K562 (cell line): ENCODE data around the gene OCEL1. TPM values are rescaled to one million over a fixed set of nuclear protein-coding genes. Genes with fewer than 3 reads are reported as not detected.

Experiments used
- ATAC-seq: fragments of 200-7000 bp; cut with Tn5 transposase; 3 replicates; pipeline ENCODE4 v1.9.1; 2020; ENCODE audit warnings: moderate library complexity
- BruUV-seq: library from RNA; stranded (reverse); fragments of 400-500 nt; replicated peaks from 2 replicates; lab custom pipeline; 2021; lab: Mats Ljungman, UMichigan
- CTCF ChIA-PET: fragments of 300-600 bp; formaldehyde crosslinking; extraction: SDS; loops from one replicate; lab custom pipeline; 2021; ENCODE audit warnings: low intra/inter-chr PET ratio; lab: Yijun Ruan, JAX
- POLR2A ChIA-PET: fragments of 300-600, 350-650 bp; sonication (Branson Sonifier 250); formaldehyde crosslinking; extraction: SDS; loops from one replicate; lab custom pipeline; 2021; ENCODE audit warnings: antibody characterized with exemption, inconsistent platforms; lab: Yijun Ruan, JAX
- DNase-seq, 4 experiments: peaks; one replicate each; pipeline versions ENCODE4 v3.0.0 to v3.0.0-alpha.2; 2011 to 2018; ENCODE audit warnings: low spot score in 3 of 4, mixed read lengths in 3 of 4; ENCODE audit errors: extremely low read depth in 1 of 4
- FAIRE-seq: peaks from 2 replicates; lab custom pipeline; 2011; peaks lifted over from hg19 to GRCh38; lab: Jason Lieb, UNC
- H2AFZ ChIP-seq: 2 replicates; pipeline ENCODE4 v1.6.0; 2011; ENCODE audit warnings: low read depth, low read length, control low read depth, inconsistent platforms
- H3K27ac ChIP-seq: fragments of 200-600 bp; 3 replicates; pipeline ENCODE4 v1.8.0; 2011; ENCODE audit warnings: low read depth, mild to moderate bottlenecking, control low read depth, inconsistent platforms, low read length, moderate library complexity, mixed read lengths; ENCODE audit errors: extremely low read depth
- H3K27me3 ChIP-seq, 2 experiments: fragments of 300-600 bp in 1 of 2; 2 replicates in 1 of 2; 3 replicates in 1 of 2; pipeline versions ENCODE4 v1.6.0 to v1.8.0; 2011; ENCODE audit warnings: inconsistent platforms in 2 of 2, low read length in 2 of 2, mild to moderate bottlenecking in 1 of 2, mixed read lengths in 1 of 2, moderate library complexity in 1 of 2; ENCODE audit not compliant: control insufficient read depth in 2 of 2, insufficient read depth in 2 of 2
- H3K36me3 ChIP-seq: fragments of 300-600 bp; 3 replicates; pipeline ENCODE4 v1.8.0; 2011; ENCODE audit warnings: mild to moderate bottlenecking, low read length, inconsistent platforms; ENCODE audit not compliant: control insufficient read depth, insufficient read depth
- H3K4me1 ChIP-seq, 2 experiments: fragments of 200-600 bp in 1 of 2; replicated peaks in 1 of 2; 2 replicates in 1 of 2; 3 replicates in 1 of 2; pipeline versions ENCODE4 v1.5.1 to v1.8.0; 2011; ENCODE audit warnings: inconsistent platforms in 2 of 2, low read length in 2 of 2, mild to moderate bottlenecking in 1 of 2, mixed read lengths in 1 of 2, moderate library complexity in 1 of 2; ENCODE audit not compliant: control insufficient read depth in 2 of 2, insufficient read depth in 2 of 2
- H3K4me2 ChIP-seq: 2 replicates; pipeline ENCODE4 v1.6.1; 2011; ENCODE audit warnings: low read length, control low read depth, inconsistent platforms, mixed read lengths; ENCODE audit not compliant: insufficient read depth
- H3K4me3 ChIP-seq: fragments of 200-600 bp; sonication (generic), shearing (Covaris generic); 2 replicates; pipeline ENCODE4 v1.5.1; 2016; ENCODE audit warnings: control low read depth, inconsistent platforms
- H3K79me2 ChIP-seq: fragments of 200-600 bp; 3 replicates; pipeline ENCODE4 v1.8.0; 2011; ENCODE audit warnings: low read length, inconsistent platforms; ENCODE audit not compliant: control insufficient read depth, insufficient read depth
- H3K9ac ChIP-seq, 2 experiments: 2 replicates each; pipeline versions ENCODE4 v1.6.0 to v1.6.1; 2011; ENCODE audit warnings: low read depth in 2 of 2, low read length in 2 of 2, control low read depth in 1 of 2, inconsistent platforms in 1 of 2, mild to moderate bottlenecking in 1 of 2, mixed read lengths in 1 of 2; ENCODE audit not compliant: insufficient read depth in 1 of 2
- H3K9me1 ChIP-seq: one replicate; pipeline ENCODE4 v1.6.0; 2011; ENCODE audit warnings: inconsistent platforms, mild to moderate bottlenecking, low read length, moderate library complexity; ENCODE audit not compliant: control insufficient read depth, insufficient read depth
- H3K9me3 ChIP-seq: replicated peaks from 2 replicates; pipeline ENCODE4 v1.5.1; 2011; ENCODE audit warnings: low read depth, low read length, inconsistent platforms; ENCODE audit not compliant: control insufficient read depth, insufficient read depth
- H4K20me1 ChIP-seq: replicated peaks from 2 replicates; pipeline ENCODE4 v1.6.1; 2011; ENCODE audit warnings: low read length, inconsistent platforms, mixed read lengths; ENCODE audit not compliant: control insufficient read depth, insufficient read depth
- CBX3 ChIP-seq, 2 experiments: IDR thresholded peaks; 1 replicate in 1 of 2; 2 replicates in 1 of 2; pipeline ENCODE4 v1.6.1; 2012; ENCODE audit warnings: inconsistent platforms in 2 of 2, low read length in 2 of 2, borderline replicate concordance in 1 of 2, control low read depth in 1 of 2
- CHD4 ChIP-seq: fragments of 200-600 bp; sonication (generic); IDR thresholded peaks from 3 replicates; pipeline ENCODE4 v1.6.1; 2012; ENCODE audit warnings: low read depth, mild to moderate bottlenecking, mixed read lengths, low read length, inconsistent platforms; ENCODE audit not compliant: insufficient read depth, insufficient replicate concordance, poor library complexity, severe bottlenecking
- KDM1A ChIP-seq, 2 experiments: fragments of 450-650 bp; IDR thresholded peaks; 2 replicates each; pipeline ENCODE4 v1.6.1; 2016; ENCODE audit warnings: mild to moderate bottlenecking in 2 of 2
- NFXL1 ChIP-seq: fragments of 450-650 bp; formaldehyde crosslinking; IDR thresholded peaks from 2 replicates; pipeline ENCODE4 v1.4.0; 2021; ENCODE audit warnings: mild to moderate bottlenecking
- PHB2 ChIP-seq: fragments of 450-650 bp; IDR thresholded peaks from 2 replicates; pipeline ENCODE4 v1.6.1; 2017; ENCODE audit warnings: low read depth
- PTBP1 ChIP-seq: fragments of 200-400 bp; formaldehyde crosslinking; IDR thresholded peaks from 2 replicates; pipeline ENCODE4 v1.6.1; 2017; ENCODE audit warnings: low read depth, low read length
- SMAD3 ChIP-seq: fragments of 450-650 bp; formaldehyde crosslinking; conservative IDR thresholded peaks from 2 replicates; pipeline ENCODE4 v1.4.0; 2020; ENCODE audit warnings: mild to moderate bottlenecking
- SMARCB1 ChIP-seq: IDR thresholded peaks from 2 replicates; pipeline ENCODE4 v1.6.1; 2011; ENCODE audit warnings: improper control_type of control experiment, low read depth; ENCODE audit not compliant: insufficient read length
- SRSF9 ChIP-seq: fragments of 200-400 bp; formaldehyde crosslinking; IDR thresholded peaks from 2 replicates; pipeline ENCODE4 v1.6.1; 2017; ENCODE audit warnings: low read depth, low read length, borderline replicate concordance
- STAG1 ChIP-seq: sonication (generic); formaldehyde crosslinking; IDR thresholded peaks from 2 replicates; pipeline ENCODE4 v1.5.0; 2020; ENCODE audit warnings: missing genetic modification reagents, borderline replicate concordance
- TAF1 ChIP-seq: IDR thresholded peaks from 2 replicates; pipeline ENCODE4 v1.6.1; 2011; ENCODE audit warnings: mild to moderate bottlenecking, low read length, moderate library complexity; ENCODE audit not compliant: insufficient read depth, control insufficient read depth, severe bottlenecking; ENCODE audit errors: extremely low read depth
- TAF7 ChIP-seq: fragments of 450-650 bp; IDR thresholded peaks from 2 replicates; pipeline ENCODE4 v1.6.1; 2016; ENCODE audit warnings: missing genetic modification characterization, missing compliant biosample characterization
- TAL1 ChIP-seq: fragments of 450-650 bp; IDR thresholded peaks from 2 replicates; pipeline ENCODE4 v1.6.1; 2016; ENCODE audit warnings: mild to moderate bottlenecking
- ZBED1 ChIP-seq: IDR thresholded peaks from 2 replicates; pipeline ENCODE4 v1.6.1; 2014
- ZNF124 ChIP-seq: sonication (generic); formaldehyde crosslinking; IDR thresholded peaks from 2 replicates; pipeline ENCODE4 v1.8.1; 2022; ENCODE audit warnings: missing genetic modification reagents
- ZNF445 ChIP-seq: fragments of 250-450 bp; sonication (Bioruptor Pico); IDR thresholded peaks from 2 replicates; pipeline ENCODE4 v1.4.0; 2020; ENCODE audit warnings: low read depth, mild to moderate bottlenecking, moderate library complexity
- ZNF778 ChIP-seq: fragments of 450-650 bp; formaldehyde crosslinking; IDR thresholded peaks from 2 replicates; pipeline ENCODE4 v1.4.0; 2020; ENCODE audit warnings: mild to moderate bottlenecking, moderate library complexity
- ZNF785 ChIP-seq: fragments of 250-450 bp; sonication (Bioruptor Pico); IDR thresholded peaks from 2 replicates; pipeline ENCODE4 v1.4.0; 2020; ENCODE audit warnings: mild to moderate bottlenecking
- ZNF79 ChIP-seq: fragments of 250-450 bp; sonication (Bioruptor Pico); IDR thresholded peaks from 2 replicates; pipeline ENCODE4 v1.4.0; 2020; ENCODE audit warnings: low read depth, mild to moderate bottlenecking, moderate library complexity
- WGBS: fragments of 100-300 bp; shearing (Covaris generic); methylation state at CpG from one replicate; pipeline ENCODE4 v1.1.6; 2016; ENCODE audit warnings: low coverage, mixed read lengths; ENCODE audit not compliant: insufficient coverage; ENCODE audit errors: missing lambda C conversion rate; 5-methylcytosine and 5-hydroxymethylcytosine counted together
- in situ Hi-C: fragments of 300-500 bp; cut with MboI; formaldehyde crosslinking; loops from 4 replicates; pipeline ENCODE4 v1.15.0; 2018; ENCODE audit warnings: inconsistent platforms, mixed read lengths
- intact Hi-C: fragments of 100-400 bp; cut with micrococcal nuclease; formaldehyde crosslinking; loops from 2 replicates; pipeline ENCODE4 v1.14.2; 2022
- polyA plus RNA-seq, 8 experiments: library from polyadenylated mRNA; depleted of rRNA in 4 of 8; stranded (reverse) in 5 of 8; unstranded in 3 of 8; fragments of >200 nt; fragmentation: Nextera tagmentation in 2 of 8; fragmentation: Illumina TruSeq in 1 of 8; extraction: Ambion mirVana in 2 of 8; extraction: Trizol in 1 of 8; gene quantifications; 2 replicates each; pipeline versions ENCODE4 v1.2.1 to v1.2.3, GENCODE V29; 2011 to 2014; ENCODE audit warnings: inconsistent platforms in 1 of 8, missing spikeins in 1 of 8
- total RNA-seq, 7 experiments: library from RNA; depleted of rRNA in 6 of 7; stranded (reverse); fragments of >200 nt in 6 of 7; fragmentation: Illumina TruSeq in 2 of 7; extraction: Trizol in 2 of 7; gene quantifications; 2 replicates each; pipeline versions ENCODE4 v1.2.1 to v1.2.3, GENCODE V29; 2011 to 2021; ENCODE audit warnings: low replicate concordance in 1 of 7
- TF ChIP-seq, protein P1 (sequence below): fragments of 450-650 bp; formaldehyde crosslinking; IDR thresholded peaks from 2 replicates; pipeline ENCODE4 v1.4.0; 2022; ENCODE audit warnings: mild to moderate bottlenecking, moderate library complexity
- TF ChIP-seq, protein P2 (sequence below): fragments of 450-650 bp; IDR thresholded peaks from 2 replicates; pipeline ENCODE4 v1.7.0; 2016; ENCODE audit warnings: borderline replicate concordance

OCEL1 gene
- total and polyA plus RNA-seq, 9 of the 15 experiments (the other 6 are each of a cell fraction or from before 2014, with no cell fraction given) = 8.0 to 38.0 (median 12.4) TPM

DNA sequence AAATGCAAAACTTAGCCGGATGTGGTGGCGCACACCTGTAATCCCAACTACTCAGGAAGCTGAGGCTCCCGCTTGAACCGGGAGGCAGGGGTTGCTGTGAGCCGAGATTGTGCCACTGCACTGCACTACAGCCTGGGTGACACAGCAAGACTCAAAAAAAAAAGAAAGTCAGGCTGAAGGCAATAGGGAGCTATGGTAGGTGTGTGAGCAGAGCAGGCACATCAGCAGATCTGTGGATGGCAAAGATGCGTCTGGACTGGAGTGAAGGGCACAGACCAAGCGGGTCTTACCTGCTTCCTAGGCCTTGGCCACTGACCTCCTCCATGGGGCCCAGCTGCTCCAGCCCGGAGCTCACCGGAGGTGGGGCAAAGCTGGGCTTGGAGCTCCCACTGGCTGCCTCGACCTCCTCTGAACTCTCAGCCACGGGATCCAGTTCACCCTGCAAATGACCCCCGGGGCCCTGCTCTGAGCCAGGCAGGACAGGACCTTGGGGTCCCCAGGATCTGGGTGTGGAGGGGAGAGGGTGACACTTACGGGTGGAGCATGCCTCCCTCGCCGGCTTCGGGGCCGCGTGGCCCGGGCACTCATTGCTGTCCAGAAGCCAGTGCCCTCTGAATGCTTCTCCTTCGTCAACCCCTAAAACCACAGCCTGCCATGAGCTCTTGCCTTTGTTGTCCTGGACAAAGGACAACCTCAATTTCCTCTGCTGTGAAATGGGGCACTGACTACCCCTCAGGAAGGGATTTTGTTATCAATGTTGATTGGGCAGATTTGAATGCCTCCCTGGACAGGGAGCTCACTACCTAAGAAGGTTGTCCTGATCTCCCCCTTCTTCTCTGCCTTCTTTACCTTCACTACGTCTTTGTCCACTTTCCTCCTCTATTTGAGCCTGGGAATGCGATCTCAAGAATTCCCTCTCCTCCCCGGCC lies 38.0 kb downstream of the OCEL1 start:
- CTCF ChIA-PET = no interaction called here
- Histone ChIP-seq H3K4me2 (no peak overlapping the region), H3K79me2 (peaks cover 17% of the 10 kb centered on the region), H3K4me3 (no peak overlapping the region), H3K9me3 (no peaks in the 10 kb centered on the region), H3K27me3 (no peaks in the 10 kb centered on the region), H3K9me1 (no peaks in the 10 kb centered on the region), H3K4me1 (peaks cover 3 to 25% of the 10 kb centered on the region in 2 experiments; a peak in 3 of 5 replicates), H3K9ac (peak overlapping the region in 1 of 2 experiments; percentile 67; a peak in 2 of 4 replicates), H3K27ac (no peak overlapping the region), H2AFZ (peak overlapping the region; percentile 74), H3K36me3 (peaks cover 4% of the 10 kb centered on the region; the same call in 1 of the 3 replicates), H4K20me1 (no peaks in the 10 kb centered on the region)
- 76% methylated on average over 19 of the region's 23 CpGs for WGBS
- intact Hi-C loops (no loop called here), in situ Hi-C loops (no loop called here)
- BruUV-seq = no TSS peak
- FAIRE-seq = no peak
- POLR2A ChIA-PET = interaction anchor here (0.6 to 1.0 kb wide), 5 partner anchors 15 to 449 kb away, joined by 3 read pairs; partner anchors contain the start of gene USE1
- no peak for DNase-seq
- ATAC-seq = no peak
- TF ChIP-seq KDM1A (IDR thresholded peaks at IDR 0.05) (peak; percentile 61 to 66; a peak in 3 of 4 replicates), ZNF124 (CRISPR knock-in tag) (no peak), SMAD3 (CRISPR knock-in tag) (no peak), CBX3 (IDR thresholded peaks at IDR 0.05; ENCODE audit: borderline replicate concordance in 1 of 2, low read length in 2 of 2) (peak in 1 of 2 experiments; percentile 62; a peak in 1 of 3 replicates), TAF7 (no peak), NFXL1 (no peak), TAF1 (no peak), CHD4 (no peak), ZBED1 (no peak), ZNF778 (CRISPR knock-in tag) (no peak), TAL1 (no peak), PTBP1 (0 out of 2 replicates have a peak, but pooled peaks have one; percentile 74), PHB2 (no peak), STAG1 (CRISPR knock-in tag) (no peak), SMARCB1 (no peak), ZNF445 (CRISPR knock-in tag) (no peak), ZNF785 (CRISPR knock-in tag) (no peak), SRSF9 (no peak), ZNF79 (no peak)
- TF ChIP-seq, protein P1, sequence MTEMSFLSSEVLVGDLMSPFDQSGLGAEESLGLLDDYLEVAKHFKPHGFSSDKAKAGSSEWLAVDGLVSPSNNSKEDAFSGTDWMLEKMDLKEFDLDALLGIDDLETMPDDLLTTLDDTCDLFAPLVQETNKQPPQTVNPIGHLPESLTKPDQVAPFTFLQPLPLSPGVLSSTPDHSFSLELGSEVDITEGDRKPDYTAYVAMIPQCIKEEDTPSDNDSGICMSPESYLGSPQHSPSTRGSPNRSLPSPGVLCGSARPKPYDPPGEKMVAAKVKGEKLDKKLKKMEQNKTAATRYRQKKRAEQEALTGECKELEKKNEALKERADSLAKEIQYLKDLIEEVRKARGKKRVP (CRISPR knock-in tag) = no peak
- TF ChIP-seq, protein P2, sequence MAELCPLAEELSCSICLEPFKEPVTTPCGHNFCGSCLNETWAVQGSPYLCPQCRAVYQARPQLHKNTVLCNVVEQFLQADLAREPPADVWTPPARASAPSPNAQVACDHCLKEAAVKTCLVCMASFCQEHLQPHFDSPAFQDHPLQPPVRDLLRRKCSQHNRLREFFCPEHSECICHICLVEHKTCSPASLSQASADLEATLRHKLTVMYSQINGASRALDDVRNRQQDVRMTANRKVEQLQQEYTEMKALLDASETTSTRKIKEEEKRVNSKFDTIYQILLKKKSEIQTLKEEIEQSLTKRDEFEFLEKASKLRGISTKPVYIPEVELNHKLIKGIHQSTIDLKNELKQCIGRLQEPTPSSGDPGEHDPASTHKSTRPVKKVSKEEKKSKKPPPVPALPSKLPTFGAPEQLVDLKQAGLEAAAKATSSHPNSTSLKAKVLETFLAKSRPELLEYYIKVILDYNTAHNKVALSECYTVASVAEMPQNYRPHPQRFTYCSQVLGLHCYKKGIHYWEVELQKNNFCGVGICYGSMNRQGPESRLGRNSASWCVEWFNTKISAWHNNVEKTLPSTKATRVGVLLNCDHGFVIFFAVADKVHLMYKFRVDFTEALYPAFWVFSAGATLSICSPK = no peak
